ENCODE measurements around the gene BCL6B.
"Not testable (repeated sequence)": the region's sequence is repeated elsewhere in the genome, so short reads cannot be mapped to it uniquely, and the experiment has no call there.

Gene BCL6B

DNA sequence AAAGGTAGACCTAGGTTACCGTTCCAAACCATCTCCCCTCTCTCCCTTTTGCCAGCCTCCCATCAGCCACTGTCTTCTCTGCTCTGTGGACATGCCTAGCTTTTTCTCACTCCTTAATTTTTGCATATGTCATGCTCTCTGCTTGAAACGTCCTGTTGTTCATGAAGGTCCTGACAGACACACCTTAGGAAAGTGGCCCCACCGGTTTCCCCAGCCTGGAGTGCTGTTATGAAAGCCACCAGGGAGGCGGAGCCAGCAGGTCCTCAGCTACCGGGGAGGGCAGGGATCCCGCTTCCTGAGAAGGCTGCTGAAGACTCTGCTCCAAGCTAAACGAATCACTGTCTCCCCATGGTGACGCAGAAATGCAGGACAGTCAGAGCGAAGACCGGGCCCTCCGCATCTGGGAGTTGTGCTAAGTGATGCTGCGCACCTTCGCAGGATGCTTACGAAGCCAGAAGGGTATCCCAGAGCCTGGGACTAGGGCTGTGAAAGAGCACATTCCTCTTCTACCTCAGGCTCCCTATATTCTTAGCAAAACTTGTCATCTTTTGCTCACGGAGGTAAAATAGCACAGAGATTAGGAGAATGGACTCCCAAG lies 23.4 kb downstream of the BCL6B start:
- no peak overlapping the region for H3K4me3 ChIP-seq (ENCODE audit: low read depth, low read length)
- TF ChIP-seq POLR2A (IDR thresholded peaks at IDR 0.05; ENCODE audit: extremely low read depth, insufficient read length): no peak
- TF ChIP-seq, protein P1, sequence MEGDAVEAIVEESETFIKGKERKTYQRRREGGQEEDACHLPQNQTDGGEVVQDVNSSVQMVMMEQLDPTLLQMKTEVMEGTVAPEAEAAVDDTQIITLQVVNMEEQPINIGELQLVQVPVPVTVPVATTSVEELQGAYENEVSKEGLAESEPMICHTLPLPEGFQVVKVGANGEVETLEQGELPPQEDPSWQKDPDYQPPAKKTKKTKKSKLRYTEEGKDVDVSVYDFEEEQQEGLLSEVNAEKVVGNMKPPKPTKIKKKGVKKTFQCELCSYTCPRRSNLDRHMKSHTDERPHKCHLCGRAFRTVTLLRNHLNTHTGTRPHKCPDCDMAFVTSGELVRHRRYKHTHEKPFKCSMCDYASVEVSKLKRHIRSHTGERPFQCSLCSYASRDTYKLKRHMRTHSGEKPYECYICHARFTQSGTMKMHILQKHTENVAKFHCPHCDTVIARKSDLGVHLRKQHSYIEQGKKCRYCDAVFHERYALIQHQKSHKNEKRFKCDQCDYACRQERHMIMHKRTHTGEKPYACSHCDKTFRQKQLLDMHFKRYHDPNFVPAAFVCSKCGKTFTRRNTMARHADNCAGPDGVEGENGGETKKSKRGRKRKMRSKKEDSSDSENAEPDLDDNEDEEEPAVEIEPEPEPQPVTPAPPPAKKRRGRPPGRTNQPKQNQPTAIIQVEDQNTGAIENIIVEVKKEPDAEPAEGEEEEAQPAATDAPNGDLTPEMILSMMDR (IDR thresholded peaks at IDR 0.05; ENCODE audit: low read depth, low read length): no peak
- TF ChIP-seq MYC (IDR thresholded peaks at IDR 0.05; ENCODE audit: low read depth, low read length): no peak
- TF ChIP-seq, protein P2, sequence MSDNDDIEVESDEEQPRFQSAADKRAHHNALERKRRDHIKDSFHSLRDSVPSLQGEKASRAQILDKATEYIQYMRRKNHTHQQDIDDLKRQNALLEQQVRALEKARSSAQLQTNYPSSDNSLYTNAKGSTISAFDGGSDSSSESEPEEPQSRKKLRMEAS (IDR thresholded peaks at IDR 0.05; ENCODE audit: low read depth, low read length): no peak
- DNase-seq (ENCODE audit: low read depth): no peak

DNA sequence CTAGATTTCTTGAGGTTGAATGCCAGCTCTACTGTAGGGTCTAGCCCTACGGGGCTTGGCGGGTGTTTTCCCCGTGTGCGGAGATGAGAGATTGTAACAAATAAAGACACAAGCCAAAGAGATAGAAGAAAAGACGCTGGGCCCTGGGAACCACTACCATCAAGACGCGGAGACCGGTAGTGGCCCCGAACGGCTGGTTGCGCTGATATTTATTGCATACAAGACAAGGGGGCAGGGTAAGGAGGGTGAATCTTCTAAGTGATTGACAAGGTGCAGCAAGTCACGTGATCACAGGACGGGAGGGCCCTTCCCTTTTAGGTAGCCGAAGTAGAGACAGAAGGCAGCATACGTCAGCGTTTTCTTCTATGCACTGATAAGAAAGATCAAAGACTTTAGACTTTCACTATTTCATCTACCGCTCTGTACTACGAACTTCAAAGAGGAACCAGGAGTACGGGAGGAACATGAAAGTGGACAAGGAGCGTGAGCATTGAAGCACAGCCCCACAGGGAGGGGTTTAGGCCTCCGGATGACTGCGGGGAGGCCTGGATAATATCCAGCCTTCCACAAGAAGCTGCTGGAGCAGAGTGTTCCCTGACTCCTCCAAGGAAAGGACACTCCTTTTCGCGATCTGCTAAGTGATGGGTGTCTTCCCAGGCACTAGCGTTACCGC lies 24.0 kb downstream of the BCL6B start:
- H3K4me3 ChIP-seq (ENCODE audit: low read depth, low read length); DNase-seq (ENCODE audit: low read depth): not testable (repeated sequence)

DNA sequence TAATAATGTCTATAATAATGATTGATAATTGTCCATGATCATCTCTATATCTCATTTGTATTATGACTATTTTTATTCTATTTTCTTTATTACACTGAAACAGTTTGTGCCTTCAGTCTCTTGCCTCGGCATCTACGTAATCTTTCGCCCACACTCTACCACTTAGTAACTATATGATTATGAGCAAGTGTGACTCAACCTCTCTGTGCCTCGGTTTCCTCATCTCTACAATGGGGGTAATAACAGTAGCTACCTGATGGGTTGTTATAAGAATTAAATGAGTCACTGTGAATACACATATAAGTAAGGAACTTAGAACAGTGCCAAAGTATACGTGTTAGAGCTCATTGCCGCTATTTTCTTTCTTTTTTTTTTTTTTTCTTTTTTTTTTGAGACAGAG lies 24.7 kb downstream of the BCL6B start:
- TF ChIP-seq, protein P2 (IDR thresholded peaks at IDR 0.05; ENCODE audit: low read depth, low read length): no peak
- TF ChIP-seq, protein P1 (IDR thresholded peaks at IDR 0.05; ENCODE audit: low read depth, low read length): no peak
- TF ChIP-seq POLR2A (IDR thresholded peaks at IDR 0.05; ENCODE audit: extremely low read depth, insufficient read length) (no peak), MYC (IDR thresholded peaks at IDR 0.05; ENCODE audit: low read depth, low read length) (no peak)
- no peak for DNase-seq (ENCODE audit: low read depth)
- no peak overlapping the region for H3K4me3 ChIP-seq (ENCODE audit: low read depth, low read length)

DNA sequence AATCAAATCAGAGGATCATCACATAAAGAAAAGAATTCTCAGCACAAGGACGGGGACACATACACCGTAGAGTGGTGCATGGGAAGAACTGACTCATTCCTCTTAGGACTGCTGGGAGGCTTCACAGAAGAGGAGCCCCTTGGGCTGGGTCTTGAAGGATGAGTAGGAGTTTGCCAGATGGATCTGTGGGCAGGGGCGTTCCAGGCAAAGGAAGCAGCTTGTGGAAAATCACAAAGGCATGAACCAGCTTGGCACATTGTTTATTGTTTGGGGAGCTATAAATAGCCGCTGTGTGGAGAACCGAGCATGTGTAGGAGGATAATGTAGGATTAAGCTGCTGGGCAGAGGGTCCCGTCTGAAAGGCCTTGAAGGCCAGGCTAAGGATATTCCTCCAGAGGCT lies 26.1 kb downstream of the BCL6B start:
- H3K4me3 ChIP-seq (ENCODE audit: low read depth, low read length): no peak overlapping the region
- TF ChIP-seq MYC (IDR thresholded peaks at IDR 0.05; ENCODE audit: low read depth, low read length): no peak
- TF ChIP-seq, protein P2 (IDR thresholded peaks at IDR 0.05; ENCODE audit: low read depth, low read length): no peak
- TF ChIP-seq, protein P1 (IDR thresholded peaks at IDR 0.05; ENCODE audit: low read depth, low read length): no peak
- TF ChIP-seq POLR2A (IDR thresholded peaks at IDR 0.05; ENCODE audit: extremely low read depth, insufficient read length): no peak
- DNase-seq (ENCODE audit: low read depth): no peak

DNA sequence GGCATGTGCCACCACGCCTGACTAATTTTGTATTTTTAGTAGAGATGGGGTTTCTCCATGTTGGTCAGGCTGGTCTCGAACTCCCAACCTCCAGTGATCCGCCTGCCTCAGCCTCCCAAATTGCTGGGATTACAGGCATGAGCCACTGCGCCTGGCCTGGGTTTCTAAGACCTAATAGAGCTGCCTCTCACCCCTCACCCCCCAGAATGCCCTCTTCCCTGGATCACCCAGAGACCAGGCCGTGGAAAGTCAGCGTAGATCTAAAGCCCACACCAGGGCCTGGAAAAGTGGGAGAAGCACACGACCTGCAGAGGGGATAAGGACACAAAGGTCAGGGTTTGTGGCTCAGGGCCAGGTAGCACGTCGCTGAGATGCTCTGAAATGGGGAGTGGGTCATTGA lies 27.7 kb downstream of the BCL6B start:
- not testable (repeated sequence) for DNase-seq (ENCODE audit: low read depth); H3K4me3 ChIP-seq (ENCODE audit: low read depth, low read length)

DNA sequence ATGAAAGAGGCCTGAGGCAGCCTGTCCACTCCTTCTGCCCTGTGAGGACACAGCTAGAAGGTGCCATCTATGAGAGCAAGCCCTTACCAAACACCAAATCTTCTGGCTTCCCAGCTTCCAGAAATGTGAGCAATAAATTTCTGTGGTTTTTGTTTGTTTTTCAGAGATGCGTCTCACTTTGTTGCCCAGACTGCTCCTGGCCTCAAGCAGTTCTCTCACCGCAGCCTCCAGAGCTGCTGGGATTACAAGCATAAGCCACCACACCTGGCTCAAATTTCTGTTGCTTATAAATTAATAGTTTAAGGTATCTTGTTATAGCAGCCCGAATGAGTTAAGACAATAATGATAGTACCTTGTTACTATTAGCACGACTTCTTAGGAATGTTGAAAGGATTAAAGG lies 33.5 kb downstream of the BCL6B start:
- TF ChIP-seq POLR2A (IDR thresholded peaks at IDR 0.05; ENCODE audit: extremely low read depth, insufficient read length): no peak
- TF ChIP-seq, protein P2 (IDR thresholded peaks at IDR 0.05; ENCODE audit: low read depth, low read length): no peak
- TF ChIP-seq, protein P1 (IDR thresholded peaks at IDR 0.05; ENCODE audit: low read depth, low read length): no peak
- no peak for TF ChIP-seq MYC (IDR thresholded peaks at IDR 0.05; ENCODE audit: low read depth, low read length)
- DNase-seq (ENCODE audit: low read depth): no peak
- no peak overlapping the region for H3K4me3 ChIP-seq (ENCODE audit: low read depth, low read length)

Data from NB4 (cell line).